ENCODE data around the gene TUNAR. TPM values are rescaled to one million over a fixed set of nuclear protein-coding genes. Genes with fewer than 3 reads are reported as not detected.

TUNAR gene
- total and polyA plus RNA-seq, 2 experiments from 2014 or later, result 23.1 to 56.2 TPM

DNA sequence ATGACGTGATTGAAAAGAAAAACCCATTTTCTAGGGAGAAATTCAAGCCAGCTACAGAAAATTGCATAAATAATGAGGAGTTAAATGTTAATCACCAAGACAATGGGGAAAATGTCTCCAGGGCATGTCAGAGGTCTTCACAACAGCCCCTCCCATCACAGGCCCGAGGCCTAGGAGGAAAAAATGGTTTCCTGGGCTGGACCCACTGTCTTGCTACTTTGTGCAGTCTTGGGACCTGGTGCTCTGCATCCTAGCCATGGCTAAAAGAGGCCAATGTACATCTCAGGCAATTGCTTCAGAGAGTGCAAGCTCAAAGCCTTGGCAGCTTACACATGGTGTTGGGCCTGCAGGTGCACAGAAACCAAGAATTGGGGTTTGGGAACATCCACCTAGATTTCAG, 65.3 kb downstream of the TUNAR start:
- no peak for DNase-seq (ENCODE audit: low spot score)
- H3K27me3 Mint-ChIP-seq (ENCODE audit: insufficient read depth, low read depth, poor library complexity), result peaks cover 11% of the 10 kb centered on the region
- Histone ChIP-seq H3F3A (replicated peaks; ENCODE audit: low read depth) (0 out of 2 replicates have a peak, but pooled peaks cover 3% of the 10 kb centered on the region), H3K4me1 (ENCODE audit: insufficient read depth) (peaks cover 5% of the 10 kb centered on the region), H2AFZ (no peak overlapping the region), H3K36me3 (ENCODE audit: insufficient read depth) (peaks cover 21% of the 10 kb centered on the region; the same call in 1 of the 2 replicates), H3K27ac (ENCODE audit: low read depth) (no peak overlapping the region), H3K79me2 (replicated peaks; ENCODE audit: insufficient read depth) (no peaks in the 10 kb centered on the region), H3K4me2 (no peak overlapping the region), H3K4me3 (no peak overlapping the region), H4K20me1 (replicated peaks; ENCODE audit: insufficient read depth) (no peaks in the 10 kb centered on the region), H3K27me3 (ENCODE audit: insufficient read depth) (no peaks in the 10 kb centered on the region), H3K9me2 (ENCODE audit: insufficient read depth) (peaks cover 24% of the 10 kb centered on the region)
- peaks cover 37% of the 10 kb centered on the region for H3K36me3 Mint-ChIP-seq (ENCODE audit: low read depth)
- ATAC-seq, result no peak
- H3K4me1 Mint-ChIP-seq, result peaks cover 24% of the 10 kb centered on the region
- H3K27ac Mint-ChIP-seq, result no peak overlapping the region
- TF ChIP-seq STAT1 (IDR thresholded peaks at IDR 0.05; ENCODE audit: unreplicated experiment), result no peak
- TF ChIP-seq CREB1 (CRISPR knock-in tag; IDR thresholded peaks at IDR 0.05; ENCODE audit: low read depth), result no peak
- TF ChIP-seq EZH2 (IDR thresholded peaks at IDR 0.05; ENCODE audit: low read depth, unreplicated experiment), result no peak
- TF ChIP-seq JUNB (IDR thresholded peaks at IDR 0.05; ENCODE audit: unreplicated experiment), result no peak
- TF ChIP-seq ZNF331 (CRISPR knock-in tag; IDR thresholded peaks at IDR 0.05; ENCODE audit: low read depth), result no peak
- TF ChIP-seq, protein P1, sequence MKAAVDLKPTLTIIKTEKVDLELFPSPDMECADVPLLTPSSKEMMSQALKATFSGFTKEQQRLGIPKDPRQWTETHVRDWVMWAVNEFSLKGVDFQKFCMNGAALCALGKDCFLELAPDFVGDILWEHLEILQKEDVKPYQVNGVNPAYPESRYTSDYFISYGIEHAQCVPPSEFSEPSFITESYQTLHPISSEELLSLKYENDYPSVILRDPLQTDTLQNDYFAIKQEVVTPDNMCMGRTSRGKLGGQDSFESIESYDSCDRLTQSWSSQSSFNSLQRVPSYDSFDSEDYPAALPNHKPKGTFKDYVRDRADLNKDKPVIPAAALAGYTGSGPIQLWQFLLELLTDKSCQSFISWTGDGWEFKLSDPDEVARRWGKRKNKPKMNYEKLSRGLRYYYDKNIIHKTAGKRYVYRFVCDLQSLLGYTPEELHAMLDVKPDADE (IDR thresholded peaks at IDR 0.05), result no peak
- no peak for TF ChIP-seq EZH2phosphoT487 (IDR thresholded peaks at IDR 0.05; ENCODE audit: unreplicated experiment)
- peaks cover 44% of the 10 kb centered on the region for H3K9me3 Mint-ChIP-seq
- H3K4me3 Mint-ChIP-seq, result no peak overlapping the region

DNA sequence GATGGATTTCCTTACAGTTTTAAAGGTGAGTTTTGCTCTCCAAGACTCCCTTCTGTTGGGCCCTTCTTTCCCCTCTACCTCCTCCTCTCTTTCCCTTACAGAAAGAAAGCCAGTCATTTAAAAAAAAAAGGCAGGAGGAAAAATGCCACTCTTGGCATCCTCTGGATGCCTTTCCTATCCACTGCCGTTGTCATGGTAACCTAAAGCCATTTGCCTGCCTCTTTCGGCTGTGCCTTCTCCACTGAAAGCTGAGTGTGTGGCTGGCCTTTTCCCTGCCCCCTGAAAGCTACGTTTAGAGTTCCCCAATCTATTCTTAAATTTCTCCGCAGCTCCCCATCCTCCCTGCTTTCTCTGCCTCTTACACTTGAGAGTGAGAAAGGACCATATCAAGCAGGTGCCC, 67.1 kb downstream of the TUNAR start:
- Histone ChIP-seq H3K36me3 (ENCODE audit: insufficient read depth) (peaks cover 16% of the 10 kb centered on the region; the same call in 1 of the 2 replicates), H3K27me3 (ENCODE audit: insufficient read depth) (no peaks in the 10 kb centered on the region), H3K4me3 (no peak overlapping the region), H3K4me1 (ENCODE audit: insufficient read depth) (peaks cover 5% of the 10 kb centered on the region), H3K79me2 (replicated peaks; ENCODE audit: insufficient read depth) (no peaks in the 10 kb centered on the region), H3F3A (replicated peaks; ENCODE audit: low read depth) (0 out of 2 replicates have a peak, but pooled peaks cover 3% of the 10 kb centered on the region), H3K9me2 (ENCODE audit: insufficient read depth) (peaks cover 20% of the 10 kb centered on the region), H4K20me1 (replicated peaks; ENCODE audit: insufficient read depth) (no peaks in the 10 kb centered on the region), H2AFZ (no peak overlapping the region), H3K27ac (ENCODE audit: low read depth) (no peak overlapping the region), H3K4me2 (no peak overlapping the region)
- Mint-ChIP-seq H3K36me3 (ENCODE audit: low read depth) (peaks cover 37% of the 10 kb centered on the region), H3K27ac (no peak overlapping the region), H3K9me3 (peaks cover 47% of the 10 kb centered on the region), H3K27me3 (ENCODE audit: insufficient read depth, low read depth, poor library complexity) (peaks cover 11% of the 10 kb centered on the region), H3K4me1 (peaks cover 34% of the 10 kb centered on the region), H3K4me3 (no peak overlapping the region)
- peak; percentile 93 for DNase-seq (ENCODE audit: low spot score)
- ATAC-seq, result peak; percentile 23
- TF ChIP-seq POLR2AphosphoS5 (IDR thresholded peaks at IDR 0.05; ENCODE audit: low read depth) (no peak), JUNB (IDR thresholded peaks at IDR 0.05; ENCODE audit: unreplicated experiment) (no peak)
- TF ChIP-seq, protein P2, sequence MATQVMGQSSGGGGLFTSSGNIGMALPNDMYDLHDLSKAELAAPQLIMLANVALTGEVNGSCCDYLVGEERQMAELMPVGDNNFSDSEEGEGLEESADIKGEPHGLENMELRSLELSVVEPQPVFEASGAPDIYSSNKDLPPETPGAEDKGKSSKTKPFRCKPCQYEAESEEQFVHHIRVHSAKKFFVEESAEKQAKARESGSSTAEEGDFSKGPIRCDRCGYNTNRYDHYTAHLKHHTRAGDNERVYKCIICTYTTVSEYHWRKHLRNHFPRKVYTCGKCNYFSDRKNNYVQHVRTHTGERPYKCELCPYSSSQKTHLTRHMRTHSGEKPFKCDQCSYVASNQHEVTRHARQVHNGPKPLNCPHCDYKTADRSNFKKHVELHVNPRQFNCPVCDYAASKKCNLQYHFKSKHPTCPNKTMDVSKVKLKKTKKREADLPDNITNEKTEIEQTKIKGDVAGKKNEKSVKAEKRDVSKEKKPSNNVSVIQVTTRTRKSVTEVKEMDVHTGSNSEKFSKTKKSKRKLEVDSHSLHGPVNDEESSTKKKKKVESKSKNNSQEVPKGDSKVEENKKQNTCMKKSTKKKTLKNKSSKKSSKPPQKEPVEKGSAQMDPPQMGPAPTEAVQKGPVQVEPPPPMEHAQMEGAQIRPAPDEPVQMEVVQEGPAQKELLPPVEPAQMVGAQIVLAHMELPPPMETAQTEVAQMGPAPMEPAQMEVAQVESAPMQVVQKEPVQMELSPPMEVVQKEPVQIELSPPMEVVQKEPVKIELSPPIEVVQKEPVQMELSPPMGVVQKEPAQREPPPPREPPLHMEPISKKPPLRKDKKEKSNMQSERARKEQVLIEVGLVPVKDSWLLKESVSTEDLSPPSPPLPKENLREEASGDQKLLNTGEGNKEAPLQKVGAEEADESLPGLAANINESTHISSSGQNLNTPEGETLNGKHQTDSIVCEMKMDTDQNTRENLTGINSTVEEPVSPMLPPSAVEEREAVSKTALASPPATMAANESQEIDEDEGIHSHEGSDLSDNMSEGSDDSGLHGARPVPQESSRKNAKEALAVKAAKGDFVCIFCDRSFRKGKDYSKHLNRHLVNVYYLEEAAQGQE (IDR thresholded peaks at IDR 0.05; ENCODE audit: unreplicated experiment), result no peak
- TF ChIP-seq, protein P3, sequence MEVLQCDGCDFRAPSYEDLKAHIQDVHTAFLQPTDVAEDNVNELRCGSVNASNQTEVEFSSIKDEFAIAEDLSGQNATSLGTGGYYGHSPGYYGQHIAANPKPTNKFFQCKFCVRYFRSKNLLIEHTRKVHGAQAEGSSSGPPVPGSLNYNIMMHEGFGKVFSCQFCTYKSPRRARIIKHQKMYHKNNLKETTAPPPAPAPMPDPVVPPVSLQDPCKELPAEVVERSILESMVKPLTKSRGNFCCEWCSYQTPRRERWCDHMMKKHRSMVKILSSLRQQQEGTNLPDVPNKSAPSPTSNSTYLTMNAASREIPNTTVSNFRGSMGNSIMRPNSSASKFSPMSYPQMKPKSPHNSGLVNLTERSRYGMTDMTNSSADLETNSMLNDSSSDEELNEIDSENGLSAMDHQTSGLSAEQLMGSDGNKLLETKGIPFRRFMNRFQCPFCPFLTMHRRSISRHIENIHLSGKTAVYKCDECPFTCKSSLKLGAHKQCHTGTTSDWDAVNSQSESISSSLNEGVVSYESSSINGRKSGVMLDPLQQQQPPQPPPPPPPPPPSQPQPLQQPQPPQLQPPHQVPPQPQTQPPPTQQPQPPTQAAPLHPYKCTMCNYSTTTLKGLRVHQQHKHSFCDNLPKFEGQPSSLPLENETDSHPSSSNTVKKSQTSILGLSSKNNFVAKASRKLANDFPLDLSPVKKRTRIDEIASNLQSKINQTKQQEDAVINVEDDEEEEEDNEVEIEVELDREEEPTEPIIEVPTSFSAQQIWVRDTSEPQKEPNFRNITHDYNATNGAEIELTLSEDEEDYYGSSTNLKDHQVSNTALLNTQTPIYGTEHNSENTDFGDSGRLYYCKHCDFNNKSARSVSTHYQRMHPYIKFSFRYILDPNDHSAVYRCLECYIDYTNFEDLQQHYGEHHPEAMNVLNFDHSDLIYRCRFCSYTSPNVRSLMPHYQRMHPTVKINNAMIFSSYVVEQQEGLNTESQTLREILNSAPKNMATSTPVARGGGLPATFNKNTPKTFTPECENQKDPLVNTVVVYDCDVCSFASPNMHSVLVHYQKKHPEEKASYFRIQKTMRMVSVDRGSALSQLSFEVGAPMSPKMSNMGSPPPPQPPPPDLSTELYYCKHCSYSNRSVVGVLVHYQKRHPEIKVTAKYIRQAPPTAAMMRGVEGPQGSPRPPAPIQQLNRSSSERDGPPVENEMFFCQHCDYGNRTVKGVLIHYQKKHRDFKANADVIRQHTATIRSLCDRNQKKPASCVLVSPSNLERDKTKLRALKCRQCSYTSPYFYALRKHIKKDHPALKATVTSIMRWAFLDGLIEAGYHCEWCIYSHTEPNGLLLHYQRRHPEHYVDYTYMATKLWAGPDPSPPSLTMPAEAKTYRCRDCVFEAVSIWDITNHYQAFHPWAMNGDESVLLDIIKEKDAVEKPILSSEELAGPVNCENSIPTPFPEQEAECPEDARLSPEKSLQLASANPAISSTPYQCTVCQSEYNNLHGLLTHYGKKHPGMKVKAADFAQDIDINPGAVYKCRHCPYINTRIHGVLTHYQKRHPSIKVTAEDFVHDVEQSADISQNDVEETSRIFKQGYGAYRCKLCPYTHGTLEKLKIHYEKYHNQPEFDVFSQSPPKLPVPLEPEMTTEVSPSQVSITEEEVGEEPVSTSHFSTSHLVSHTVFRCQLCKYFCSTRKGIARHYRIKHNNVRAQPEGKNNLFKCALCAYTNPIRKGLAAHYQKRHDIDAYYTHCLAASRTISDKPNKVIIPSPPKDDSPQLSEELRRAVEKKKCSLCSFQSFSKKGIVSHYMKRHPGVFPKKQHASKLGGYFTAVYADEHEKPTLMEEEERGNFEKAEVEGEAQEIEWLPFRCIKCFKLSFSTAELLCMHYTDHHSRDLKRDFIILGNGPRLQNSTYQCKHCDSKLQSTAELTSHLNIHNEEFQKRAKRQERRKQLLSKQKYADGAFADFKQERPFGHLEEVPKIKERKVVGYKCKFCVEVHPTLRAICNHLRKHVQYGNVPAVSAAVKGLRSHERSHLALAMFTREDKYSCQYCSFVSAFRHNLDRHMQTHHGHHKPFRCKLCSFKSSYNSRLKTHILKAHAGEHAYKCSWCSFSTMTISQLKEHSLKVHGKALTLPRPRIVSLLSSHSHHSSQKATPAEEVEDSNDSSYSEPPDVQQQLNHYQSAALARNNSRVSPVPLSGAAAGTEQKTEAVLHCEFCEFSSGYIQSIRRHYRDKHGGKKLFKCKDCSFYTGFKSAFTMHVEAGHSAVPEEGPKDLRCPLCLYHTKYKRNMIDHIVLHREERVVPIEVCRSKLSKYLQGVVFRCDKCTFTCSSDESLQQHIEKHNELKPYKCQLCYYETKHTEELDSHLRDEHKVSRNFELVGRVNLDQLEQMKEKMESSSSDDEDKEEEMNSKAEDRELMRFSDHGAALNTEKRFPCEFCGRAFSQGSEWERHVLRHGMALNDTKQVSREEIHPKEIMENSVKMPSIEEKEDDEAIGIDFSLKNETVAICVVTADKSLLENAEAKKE (CRISPR knock-in tag; IDR thresholded peaks at IDR 0.05), result no peak
